ENCODE measurements around the gene CD300LG.
"Not testable (repeated sequence)": the region's sequence is repeated elsewhere in the genome, so short reads cannot be mapped to it uniquely, and the experiment has no call there.

CD300LG gene

DNA sequence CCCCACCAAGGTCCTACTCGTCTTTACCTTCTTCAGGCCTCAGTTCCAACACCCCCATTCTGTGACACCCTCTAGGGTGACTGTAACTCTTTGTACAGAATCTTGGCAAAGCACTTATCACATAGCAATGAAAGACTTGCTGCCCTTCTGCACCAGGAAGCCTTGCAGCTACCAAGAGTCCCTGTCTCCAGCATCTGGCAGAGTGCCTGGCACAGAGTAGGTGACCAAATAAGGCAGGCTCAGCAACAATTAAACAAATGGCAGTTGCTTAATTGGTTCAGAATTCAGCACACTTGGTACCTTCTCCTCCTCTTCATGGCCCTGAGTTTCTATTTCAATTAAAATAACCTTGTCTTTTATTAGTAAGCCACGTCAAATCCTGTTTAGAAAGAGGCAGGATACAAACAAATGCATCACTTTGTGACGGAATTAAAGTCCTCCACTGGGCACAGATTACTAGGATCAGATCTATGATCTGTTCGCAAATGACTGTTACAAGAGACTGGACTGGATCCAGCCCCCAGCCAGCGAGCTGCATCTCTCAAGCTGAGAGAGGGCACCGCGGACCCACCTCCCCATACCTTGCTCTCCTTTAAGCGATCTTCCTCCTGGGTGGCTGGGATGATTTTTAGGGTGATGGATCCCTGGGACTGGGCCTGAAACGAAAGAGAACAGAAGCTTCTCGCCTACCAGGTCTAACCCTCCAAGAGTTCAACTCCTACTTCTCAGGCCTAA is 23.5 kb upstream of the CD300LG start:
- in situ Hi-C loops (cut with MboI; ENCODE audit: low sequenced_read_pairs): no loop called here

DNA sequence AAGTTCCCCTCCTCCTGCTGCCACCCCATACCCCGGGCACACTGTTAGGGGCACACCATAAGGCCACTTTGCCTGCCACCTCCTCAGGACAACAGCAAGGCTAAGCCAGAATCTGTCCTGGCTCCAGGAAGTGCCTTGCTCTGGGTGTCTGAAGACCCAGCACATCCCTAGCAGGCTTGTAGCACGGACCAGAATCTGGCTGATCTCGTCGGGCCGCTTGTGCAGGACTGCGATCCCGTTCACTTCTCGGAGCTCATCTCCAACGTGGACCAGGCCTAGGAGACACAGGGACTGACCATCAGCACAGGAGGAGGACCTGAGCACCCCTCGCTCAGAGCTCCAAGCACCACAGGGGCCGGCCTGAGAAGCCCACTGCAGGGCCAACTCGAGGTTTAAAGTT is 21.4 kb upstream of the CD300LG start:
- in situ Hi-C loops (cut with MboI; ENCODE audit: low sequenced_read_pairs): no loop called here

DNA sequence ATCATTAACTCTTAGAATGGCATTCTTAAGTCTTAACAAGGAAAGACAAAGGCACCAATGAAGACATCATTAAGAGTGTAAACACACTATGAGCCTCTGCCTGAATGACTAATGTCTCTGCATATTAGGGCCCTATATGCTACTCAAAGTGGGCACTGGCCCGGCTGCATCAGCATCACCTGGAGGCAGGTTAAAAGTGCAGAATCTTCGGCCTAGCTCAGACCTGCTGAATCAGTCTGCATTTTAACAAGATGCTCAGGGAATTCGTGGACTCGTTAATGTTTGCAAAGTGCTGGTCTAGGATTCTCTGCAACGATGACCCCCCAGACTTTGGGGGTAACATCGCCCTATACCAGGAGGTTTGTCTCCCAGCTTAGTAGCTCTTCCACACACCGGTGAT is 20.8 kb upstream of the CD300LG start:
- in situ Hi-C loops (cut with MboI; ENCODE audit: low sequenced_read_pairs): no loop called here

DNA sequence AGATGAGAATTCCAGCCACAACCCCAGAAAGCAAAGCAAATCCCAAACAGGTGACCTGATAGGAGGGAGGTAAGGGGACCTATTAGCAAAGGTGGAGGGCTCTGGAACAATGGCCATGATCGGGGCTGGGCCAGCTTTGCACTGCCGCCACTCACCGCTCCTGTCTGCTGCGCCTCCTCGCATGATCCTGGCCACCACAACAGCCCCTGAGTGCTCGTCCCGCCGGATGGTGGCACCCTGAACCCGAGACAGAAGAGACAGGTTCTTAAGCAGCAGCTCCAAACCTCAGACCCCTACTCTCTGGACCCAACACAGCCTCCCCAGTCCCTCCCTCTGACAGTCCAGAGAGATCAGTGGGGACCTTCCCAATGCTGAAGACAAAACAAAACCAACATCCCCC is 19.4 kb upstream of the CD300LG start:
- in situ Hi-C loops (cut with MboI; ENCODE audit: low sequenced_read_pairs): no loop called here

DNA sequence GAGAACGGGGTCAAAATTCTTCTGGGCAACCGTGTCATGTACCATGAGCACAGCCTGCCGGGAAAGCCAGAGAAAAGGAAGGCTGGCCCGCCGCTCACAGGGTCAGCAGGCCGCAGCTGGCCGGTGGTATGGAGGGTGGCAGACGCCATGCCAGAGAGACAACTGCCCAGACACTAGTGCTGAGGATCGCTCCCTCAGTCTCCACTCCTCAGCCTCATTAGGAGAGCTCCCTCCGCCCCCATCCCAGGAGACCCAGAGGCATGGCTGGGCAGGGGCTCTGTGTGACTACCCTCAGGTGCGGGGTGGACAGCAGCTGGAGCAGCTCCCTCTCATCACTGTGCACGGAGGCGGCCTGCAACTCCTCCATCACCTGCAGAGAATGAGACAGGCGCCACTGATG is 17.2 kb upstream of the CD300LG start:
- in situ Hi-C loops (cut with MboI; ENCODE audit: low sequenced_read_pairs): no loop called here

DNA sequence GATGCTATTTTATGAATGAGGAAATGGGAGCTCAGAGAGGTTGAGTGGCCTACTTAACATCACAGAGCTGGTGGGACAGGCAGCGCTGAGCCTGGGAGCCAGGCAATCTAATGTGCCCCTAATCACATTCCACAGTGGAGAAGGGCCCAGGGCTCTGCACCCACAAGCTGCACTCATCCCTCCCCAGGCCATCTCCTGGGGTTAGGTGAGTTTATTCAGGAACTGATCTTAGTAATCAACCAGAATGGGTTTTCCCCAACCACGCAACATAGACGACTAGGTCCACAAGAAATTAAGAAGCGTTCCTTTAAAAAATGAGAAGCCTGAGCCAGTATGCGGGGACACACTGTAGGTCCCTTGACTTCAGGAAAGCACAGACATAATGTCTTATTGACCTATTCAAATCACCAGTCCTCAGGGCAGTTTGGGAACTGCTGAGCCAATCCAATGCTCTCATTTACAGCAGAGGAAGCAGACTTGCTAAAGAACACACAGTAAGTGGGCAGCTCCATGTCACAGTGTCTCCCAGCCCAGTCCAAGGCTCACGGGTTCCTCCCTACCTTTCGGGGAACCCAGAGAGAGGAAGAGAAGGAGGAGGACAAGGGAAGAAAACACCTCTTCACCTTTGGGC is 16.4 kb upstream of the CD300LG start:
- in situ Hi-C loops (cut with MboI; ENCODE audit: low sequenced_read_pairs): no loop called here

DNA sequence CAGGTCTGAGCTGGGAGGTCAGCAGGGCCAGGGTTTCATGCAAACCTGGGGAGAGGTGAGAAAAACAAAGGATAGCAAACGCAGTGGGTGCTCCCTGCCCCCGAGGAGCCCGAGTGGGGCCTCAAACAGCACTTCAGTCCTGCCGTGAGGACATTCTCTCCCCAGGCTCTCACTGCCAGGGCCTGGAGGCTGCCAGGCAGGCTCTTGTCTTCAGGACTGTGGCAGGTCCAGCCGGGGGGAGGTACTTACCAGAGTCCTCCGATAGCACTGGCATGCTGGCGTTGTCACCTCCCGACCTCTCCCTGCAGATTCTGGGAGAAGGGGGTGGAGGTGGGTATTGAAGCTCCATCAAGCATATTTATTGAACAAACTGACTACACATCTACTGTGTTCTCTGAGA is 15.3 kb upstream of the CD300LG start:
- in situ Hi-C loops (cut with MboI; ENCODE audit: low sequenced_read_pairs): no loop called here

DNA sequence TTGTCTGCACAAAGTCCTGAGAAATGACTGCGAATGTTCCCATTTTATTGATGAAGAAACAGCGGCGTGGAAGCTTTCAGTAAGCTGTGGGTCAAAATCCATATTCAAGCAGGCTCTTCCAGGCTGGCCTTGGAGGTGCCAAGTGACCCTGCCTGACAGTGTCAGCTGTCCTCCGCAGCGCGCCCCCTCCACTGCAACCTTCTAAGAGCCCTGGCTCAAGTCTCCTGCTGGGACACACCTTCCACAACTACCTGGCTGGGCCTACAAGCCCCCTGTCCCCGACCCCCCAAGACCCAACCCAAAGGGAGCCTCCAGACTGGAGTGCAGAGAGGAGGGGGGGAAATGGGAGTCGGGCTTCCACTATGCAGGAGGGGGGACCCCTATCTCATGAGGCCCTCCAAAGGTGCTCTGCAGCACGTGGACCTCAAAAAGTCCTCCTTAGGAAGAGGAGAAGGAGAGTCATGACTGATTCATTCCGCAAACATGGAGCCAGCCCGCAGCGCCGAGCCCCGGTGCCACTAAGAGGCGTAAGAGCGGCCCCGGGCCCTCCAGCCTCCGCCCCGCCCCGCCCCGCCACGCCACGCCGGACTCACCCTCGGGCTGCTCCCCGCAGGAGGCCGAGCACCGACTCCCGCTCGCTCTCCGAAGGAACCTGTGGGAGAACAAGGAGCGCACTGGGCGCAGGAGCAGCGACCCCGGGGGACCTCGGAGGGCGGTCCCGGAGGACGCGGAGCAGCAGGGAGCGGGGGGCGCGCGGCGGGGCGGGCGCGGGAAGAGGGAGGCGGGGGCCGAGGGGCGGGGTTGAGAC is 14.6 kb upstream of the CD300LG start:
- in situ Hi-C loops (cut with MboI; ENCODE audit: low sequenced_read_pairs): no loop called here

DNA sequence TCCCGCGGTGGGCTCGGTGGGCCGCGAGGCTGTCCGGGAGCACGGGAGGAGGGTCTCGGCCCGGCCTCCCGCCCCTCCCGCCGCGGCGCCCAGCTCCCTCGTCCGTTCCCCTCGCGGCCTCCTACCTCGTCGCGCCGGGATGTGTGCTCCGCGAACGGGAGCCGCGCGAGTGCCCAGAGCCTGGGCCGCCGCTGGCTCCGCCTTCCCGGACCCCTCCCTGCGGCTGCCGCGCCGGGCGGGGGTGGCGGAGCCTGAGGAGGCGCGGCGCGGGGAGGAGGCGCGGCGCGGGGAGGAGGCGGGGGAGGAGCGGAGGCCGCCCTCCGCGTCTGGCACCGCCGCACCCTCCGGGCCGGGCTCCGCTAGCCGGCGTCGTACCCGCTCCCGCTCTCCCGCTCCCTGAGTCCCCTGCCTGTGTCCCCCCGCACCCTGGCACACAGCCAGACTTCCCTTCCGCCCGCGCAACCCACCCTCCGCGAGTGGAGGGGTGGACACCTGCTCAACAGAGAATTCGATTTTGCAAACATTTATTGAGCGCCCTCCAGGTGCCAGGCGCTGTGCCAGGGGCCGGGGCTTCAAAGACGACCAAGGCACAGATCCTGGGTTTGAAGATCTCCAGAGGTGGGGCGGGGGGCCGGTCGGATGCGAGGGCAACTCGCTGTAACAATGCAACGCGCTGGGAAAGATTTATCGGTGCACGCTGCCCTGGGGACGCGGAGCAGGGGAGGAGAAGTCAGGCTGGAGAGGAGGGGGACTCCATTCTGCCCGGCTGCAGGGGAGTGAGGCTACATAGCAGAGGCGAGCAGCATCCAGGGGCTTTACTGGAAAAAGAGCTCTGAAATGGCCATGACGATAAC is 13.8 kb upstream of the CD300LG start, which contains the start of gene MPP3:
Gene MPP3, minus strand, starts transcription at position 171 of the 854 bp plus-strand sequence. CDS start 1,240 bp downstream, outside the sequence.
- in situ Hi-C loops (cut with MboI; ENCODE audit: low sequenced_read_pairs): no loop called here

DNA sequence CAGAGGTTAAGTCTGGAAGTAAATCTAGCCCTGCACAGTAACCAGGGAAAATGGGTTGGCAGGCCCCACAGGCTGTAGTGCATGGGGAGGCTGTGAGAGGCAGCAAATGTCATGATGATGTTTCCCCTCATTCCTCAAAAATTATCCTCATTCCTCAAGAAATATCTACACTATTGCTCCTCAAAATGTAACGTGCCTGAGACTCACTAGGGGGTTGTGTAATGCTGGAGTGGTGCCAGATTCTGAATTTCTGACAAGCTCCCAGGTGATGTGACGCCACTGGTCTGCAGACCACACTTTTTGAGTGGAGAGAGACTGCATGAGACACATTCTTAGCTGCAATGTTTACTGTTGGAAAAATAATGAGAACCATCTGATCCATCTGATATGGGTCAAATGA is 12.9 kb upstream of the CD300LG start:
- in situ Hi-C loops (cut with MboI; ENCODE audit: low sequenced_read_pairs): no loop called here

DNA sequence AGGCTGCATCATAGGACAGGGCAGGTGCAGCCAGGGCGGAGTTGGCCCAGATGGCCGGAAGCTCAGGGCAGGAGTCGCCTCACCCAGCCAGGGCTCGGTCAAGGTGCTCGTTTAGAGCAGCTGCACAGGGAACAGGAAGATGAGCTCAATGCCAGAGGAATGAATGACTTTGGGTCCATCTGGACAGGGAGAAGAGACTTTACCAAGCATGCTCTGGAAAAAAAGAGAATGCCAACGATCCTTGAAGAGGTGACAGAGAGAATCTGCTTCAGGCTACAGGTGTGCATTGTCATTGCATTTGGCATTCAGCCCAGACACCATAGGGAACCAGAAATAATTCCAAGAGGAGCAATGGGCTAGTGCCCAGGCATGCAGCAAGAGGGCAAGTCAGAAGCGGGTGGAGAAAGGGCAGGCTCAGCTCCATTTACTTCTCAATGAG is 7.3 kb upstream of the CD300LG start:
- in situ Hi-C loops (cut with MboI; ENCODE audit: low sequenced_read_pairs): no loop called here

DNA sequence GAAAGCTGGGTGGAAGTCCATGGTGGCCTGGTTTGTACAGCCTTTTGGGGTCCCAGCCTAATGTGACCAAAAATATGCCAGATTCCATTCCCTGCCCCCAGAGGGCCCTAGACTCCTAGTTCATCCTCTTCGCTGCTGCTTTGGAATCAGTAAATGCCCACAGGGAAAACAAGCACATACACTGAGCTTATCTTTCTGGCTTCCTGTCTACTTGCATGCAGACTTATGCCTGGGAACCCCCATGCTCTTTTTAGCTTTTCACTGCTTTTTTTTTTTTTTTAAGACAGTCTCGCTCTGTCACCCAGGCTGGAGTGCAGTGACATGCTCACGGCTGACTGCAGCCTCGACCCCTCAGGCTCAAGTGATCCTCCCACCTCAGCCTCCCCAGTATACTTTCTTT is 6.2 kb upstream of the CD300LG start:
- in situ Hi-C loops (cut with MboI; ENCODE audit: low sequenced_read_pairs): no loop called here

DNA sequence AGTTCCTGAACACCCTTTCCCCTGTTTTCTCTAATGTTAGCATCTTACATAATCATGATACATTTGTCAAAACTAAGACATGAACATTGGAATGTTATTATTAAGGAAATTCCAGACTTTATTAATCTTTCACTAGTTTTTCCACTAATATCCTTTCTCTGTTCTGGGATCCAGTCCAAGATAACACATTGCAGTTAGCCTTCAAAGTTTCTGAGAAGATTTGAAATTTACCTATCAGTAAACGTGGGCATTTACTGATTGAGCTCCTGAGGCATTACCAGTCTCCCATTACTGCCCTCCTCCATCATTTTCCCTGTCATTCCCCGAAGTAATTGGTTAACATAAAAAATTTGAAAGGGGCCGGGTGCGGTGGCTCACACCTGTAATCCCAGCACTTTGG is 5.7 kb upstream of the CD300LG start:
- in situ Hi-C loops (cut with MboI; ENCODE audit: low sequenced_read_pairs): no loop called here

DNA sequence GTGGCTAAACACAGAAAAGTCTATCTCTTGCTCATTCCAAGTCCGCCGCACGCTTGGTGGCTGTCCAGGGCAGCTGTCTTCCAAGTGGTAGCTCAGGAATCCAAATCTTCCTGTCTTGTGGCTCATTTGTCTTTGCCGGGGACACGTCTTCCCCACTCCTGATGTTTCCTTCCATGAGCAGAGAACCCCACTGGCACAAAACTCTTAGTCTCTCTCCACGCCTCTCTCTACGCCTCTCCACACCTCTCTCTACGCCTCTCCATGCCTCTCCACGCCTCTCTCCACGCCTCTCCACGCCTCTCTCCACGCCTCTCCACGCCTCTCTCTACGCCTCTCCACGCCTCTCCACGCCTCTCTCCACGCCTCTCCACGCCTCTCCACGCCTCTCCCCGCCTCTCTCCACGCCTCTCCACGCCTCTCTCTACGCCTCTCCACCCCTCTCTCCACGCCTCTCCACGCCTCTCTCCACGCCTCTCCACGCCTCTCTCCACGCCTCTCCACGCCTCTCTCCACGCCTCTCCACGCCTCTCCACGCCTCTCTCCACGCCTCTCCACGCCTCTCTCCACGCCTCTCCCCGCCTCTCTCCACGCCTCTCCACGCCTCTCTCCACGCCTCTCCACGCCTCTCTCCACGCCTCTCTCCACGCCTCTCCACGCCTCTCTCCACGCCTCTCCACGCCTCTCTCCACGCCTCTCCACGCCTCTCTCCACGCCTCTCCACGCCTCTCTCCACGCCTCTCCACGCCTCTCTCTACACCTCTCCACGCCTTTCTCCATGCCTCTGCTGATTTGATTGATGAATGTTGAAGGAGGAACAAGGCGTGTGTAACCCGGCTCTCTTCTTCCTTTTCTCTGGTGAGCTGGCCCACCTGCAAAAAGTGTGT is 4.6 kb upstream of the CD300LG start:
- in situ Hi-C loops (cut with MboI; ENCODE audit: low sequenced_read_pairs): not testable (repeated sequence)

DNA sequence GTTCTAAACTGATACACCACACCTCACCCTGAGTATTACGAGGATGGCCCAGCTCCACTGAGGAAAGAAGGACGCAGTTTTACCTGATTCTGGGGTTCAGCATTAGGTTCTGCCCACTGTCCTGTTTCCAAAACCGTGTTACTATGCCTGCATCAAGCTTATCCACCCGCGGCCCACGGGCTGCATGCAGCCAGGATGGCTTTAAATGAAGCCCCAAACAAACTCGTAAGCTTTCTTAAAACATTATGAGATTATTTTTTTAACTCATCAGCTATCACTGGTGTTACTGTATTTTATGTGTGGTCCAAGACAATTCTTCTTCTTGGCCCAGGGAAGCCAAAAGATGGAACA is 4.0 kb upstream of the CD300LG start:
- in situ Hi-C loops (cut with MboI; ENCODE audit: low sequenced_read_pairs): no loop called here

DNA sequence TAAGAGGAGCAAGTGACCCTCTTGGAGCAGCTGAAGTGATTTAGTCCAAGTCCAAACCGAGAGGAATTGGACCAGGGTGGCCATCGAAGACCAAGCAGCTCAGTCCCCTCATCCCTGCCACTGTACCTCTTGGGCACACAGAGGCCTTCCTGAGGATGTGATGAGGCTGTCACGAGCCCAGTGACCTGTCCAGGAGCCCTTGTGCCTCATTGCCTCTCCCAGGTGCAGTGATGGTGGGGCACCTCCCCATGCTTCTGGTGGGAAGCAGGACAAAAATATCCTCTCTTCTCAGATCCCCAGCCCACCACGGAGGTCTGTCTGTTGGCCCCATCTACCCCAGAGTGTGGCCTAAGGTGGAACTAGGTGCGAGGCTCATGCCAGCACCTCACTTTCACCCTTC is 2.7 kb upstream of the CD300LG start:
- in situ Hi-C loops (cut with MboI; ENCODE audit: low sequenced_read_pairs): no loop called here

DNA sequence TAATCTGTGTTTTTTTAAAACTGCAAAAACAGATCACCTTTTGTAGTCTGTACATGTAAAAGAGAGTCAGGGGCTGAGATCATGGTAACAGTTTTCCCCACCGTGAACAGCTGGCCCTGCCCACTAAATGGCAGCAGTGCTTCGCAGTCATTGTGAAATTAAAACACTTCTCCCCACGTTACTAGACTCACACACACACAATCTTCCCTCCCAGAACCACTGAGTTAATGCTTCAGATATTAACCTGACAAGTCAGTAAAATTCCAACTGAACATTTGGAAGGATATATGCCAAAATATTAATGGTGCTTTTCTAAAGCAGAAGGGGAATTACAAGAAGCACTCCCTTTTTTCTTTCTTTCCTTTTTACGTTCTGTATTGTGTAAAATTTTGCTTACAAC is 1.2 kb upstream of the CD300LG start:
- in situ Hi-C loops (cut with MboI; ENCODE audit: low sequenced_read_pairs): no loop called here

DNA sequence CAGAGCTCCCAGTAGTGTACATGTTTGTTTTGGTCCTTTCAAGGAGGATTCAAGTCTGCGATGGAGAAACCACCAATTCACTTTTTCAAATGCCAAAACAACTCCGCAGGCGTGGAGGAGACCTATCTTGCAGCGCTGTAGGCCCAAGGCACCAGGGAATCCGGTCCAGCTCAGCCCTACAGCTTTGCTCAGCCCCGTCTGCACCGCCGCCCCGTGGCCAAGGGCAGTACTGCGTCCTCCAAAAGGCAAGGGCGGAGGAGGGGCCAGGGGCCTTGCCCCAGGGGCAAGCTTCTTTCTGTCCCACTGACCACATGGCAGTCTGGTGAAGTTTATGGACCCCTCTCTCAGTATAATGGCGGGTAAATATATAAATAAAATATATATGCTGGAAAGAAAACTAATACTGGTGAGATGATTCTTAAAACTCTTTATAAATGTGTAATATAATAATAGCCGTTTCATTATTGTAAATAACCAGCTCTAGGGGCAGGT is 709 bp upstream of the CD300LG start:
- in situ Hi-C loops (cut with MboI; ENCODE audit: low sequenced_read_pairs): no loop called here

DNA sequence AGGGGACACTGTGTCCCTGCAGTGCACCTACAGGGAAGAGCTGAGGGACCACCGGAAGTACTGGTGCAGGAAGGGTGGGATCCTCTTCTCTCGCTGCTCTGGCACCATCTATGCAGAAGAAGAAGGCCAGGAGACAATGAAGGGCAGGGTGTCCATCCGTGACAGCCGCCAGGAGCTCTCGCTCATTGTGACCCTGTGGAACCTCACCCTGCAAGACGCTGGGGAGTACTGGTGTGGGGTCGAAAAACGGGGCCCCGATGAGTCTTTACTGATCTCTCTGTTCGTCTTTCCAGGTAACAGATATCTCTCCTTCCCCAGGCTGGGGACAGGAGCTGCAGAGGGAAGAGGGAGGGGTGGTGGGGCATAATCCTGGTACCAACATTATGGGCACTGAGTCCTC is 1.6 kb downstream of the CD300LG start:
- in situ Hi-C loops (cut with MboI; ENCODE audit: low sequenced_read_pairs): no loop called here

DNA sequence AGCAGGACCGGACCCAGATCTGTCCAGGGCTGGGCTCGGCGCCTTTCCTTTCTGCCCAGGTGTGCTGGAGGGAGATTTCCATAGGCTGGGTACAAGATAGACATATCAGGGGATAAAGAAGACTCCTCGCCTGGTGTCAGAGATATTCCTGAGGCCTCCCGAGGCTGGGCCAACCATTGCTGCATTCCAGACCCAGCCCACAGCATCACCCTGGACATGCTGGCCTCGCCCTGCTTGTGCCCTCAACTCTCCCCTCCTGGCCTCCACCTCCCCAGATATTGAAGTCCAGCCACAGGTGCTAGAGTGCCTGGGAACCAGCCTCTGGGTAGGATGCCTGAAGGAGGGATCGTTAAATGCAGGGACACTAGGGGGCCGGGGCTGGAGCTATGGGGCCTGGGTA is 2.1 kb downstream of the CD300LG start:
- in situ Hi-C loops (cut with MboI; ENCODE audit: low sequenced_read_pairs): no loop called here

Measured in HL-60/S4 treated with phorbol 12-myristate 13-acetate at 8.2 ng/mL for 4 days and 3 days (cell line).